ENCODE results near the gene EIF1AX.

DNA sequence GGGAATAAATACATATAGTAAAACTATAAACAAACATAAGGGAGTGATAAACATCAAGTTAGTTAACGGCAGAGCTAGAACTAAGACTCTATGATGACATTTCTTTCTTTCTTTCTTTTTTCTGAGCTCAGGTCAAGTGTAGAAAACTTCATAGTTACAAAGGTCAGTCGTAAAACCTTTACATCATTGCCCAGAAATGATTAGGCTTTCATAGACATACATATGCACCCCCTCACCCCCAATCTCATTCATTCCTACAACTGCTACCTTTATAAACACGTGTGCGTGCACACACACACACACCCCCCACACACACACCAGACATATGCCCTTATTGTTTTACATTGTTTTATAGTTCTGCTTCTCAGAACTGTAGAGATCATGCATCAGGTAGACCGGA is 5.7 kb downstream of the EIF1AX start:
- TF ChIP-seq, protein P1, sequence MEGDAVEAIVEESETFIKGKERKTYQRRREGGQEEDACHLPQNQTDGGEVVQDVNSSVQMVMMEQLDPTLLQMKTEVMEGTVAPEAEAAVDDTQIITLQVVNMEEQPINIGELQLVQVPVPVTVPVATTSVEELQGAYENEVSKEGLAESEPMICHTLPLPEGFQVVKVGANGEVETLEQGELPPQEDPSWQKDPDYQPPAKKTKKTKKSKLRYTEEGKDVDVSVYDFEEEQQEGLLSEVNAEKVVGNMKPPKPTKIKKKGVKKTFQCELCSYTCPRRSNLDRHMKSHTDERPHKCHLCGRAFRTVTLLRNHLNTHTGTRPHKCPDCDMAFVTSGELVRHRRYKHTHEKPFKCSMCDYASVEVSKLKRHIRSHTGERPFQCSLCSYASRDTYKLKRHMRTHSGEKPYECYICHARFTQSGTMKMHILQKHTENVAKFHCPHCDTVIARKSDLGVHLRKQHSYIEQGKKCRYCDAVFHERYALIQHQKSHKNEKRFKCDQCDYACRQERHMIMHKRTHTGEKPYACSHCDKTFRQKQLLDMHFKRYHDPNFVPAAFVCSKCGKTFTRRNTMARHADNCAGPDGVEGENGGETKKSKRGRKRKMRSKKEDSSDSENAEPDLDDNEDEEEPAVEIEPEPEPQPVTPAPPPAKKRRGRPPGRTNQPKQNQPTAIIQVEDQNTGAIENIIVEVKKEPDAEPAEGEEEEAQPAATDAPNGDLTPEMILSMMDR (IDR thresholded peaks at IDR 0.05; ENCODE audit: low read depth, low read length) = no peak
- TF ChIP-seq MYC (IDR thresholded peaks at IDR 0.05; ENCODE audit: low read depth, low read length) = no peak
- TF ChIP-seq, protein P2, sequence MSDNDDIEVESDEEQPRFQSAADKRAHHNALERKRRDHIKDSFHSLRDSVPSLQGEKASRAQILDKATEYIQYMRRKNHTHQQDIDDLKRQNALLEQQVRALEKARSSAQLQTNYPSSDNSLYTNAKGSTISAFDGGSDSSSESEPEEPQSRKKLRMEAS (IDR thresholded peaks at IDR 0.05; ENCODE audit: low read depth, low read length) = no peak
- no peak for TF ChIP-seq POLR2A (IDR thresholded peaks at IDR 0.05; ENCODE audit: extremely low read depth, insufficient read length)
